ENCODE results near the gene SLC20A1. TPM values are rescaled to one million over a fixed set of nuclear protein-coding genes. Genes with fewer than 3 reads are reported as not detected.

SLC20A1 gene
- total RNA-seq, 2 donors from 2014 or later, result 10.7 to 34.1 TPM

- H3K4me3 ChIP-seq, result peak overlapping the region in 1 of 2 donors; percentile 79
- H3K27me3 ChIP-seq (replicated peaks; ENCODE audit: insufficient read depth), result no peaks in the 10 kb centered on the region
- H3K27ac ChIP-seq, result peak overlapping the region; percentile 94 to 95
- intact Hi-C loops (cut with DNase I), result no loop called here
- 25% methylated on average over 11 of the region's 11 CpGs for WGBS
- H3K9me3 ChIP-seq, result no peaks in the 10 kb centered on the region
- no peaks in the 10 kb centered on the region for H3K36me3 ChIP-seq
- peaks cover 4% of the 10 kb centered on the region for H3K4me1 ChIP-seq (replicated peaks)
- DNase-seq (ENCODE audit: low spot score), result no peak
- no peak for TF ChIP-seq POLR2A (IDR thresholded peaks at IDR 0.05)
- TF ChIP-seq, protein P1, sequence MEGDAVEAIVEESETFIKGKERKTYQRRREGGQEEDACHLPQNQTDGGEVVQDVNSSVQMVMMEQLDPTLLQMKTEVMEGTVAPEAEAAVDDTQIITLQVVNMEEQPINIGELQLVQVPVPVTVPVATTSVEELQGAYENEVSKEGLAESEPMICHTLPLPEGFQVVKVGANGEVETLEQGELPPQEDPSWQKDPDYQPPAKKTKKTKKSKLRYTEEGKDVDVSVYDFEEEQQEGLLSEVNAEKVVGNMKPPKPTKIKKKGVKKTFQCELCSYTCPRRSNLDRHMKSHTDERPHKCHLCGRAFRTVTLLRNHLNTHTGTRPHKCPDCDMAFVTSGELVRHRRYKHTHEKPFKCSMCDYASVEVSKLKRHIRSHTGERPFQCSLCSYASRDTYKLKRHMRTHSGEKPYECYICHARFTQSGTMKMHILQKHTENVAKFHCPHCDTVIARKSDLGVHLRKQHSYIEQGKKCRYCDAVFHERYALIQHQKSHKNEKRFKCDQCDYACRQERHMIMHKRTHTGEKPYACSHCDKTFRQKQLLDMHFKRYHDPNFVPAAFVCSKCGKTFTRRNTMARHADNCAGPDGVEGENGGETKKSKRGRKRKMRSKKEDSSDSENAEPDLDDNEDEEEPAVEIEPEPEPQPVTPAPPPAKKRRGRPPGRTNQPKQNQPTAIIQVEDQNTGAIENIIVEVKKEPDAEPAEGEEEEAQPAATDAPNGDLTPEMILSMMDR (IDR thresholded peaks at IDR 0.05), result no peak
- no peak for TF ChIP-seq POLR2AphosphoS5 (IDR thresholded peaks at IDR 0.05)
Measured at GRCh38 chr2:112644155-112644932, 1.4 kb upstream of the SLC20A1 start.

DNA sequence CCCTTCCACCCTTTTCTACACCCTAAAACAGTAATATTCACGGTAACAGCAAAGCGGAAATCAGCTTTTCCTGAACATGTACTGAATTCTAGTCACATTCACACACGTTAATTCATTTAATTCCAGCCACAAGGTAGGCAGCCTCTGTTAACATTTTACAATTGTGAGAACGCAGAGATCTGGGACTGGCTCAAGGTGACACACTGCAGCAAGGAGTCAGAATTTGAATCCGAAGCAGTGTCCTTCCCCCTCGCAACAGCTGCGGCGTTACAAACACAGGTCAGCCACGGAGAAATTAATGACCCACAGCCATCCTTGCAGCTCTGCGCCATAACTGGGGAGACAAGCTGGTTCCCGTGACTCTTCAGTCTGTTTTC, 818 bp upstream of the SLC20A1 start:
- intact Hi-C loops (cut with DNase I), result no loop called here
- peak overlapping the region; percentile 94 to 95 for H3K27ac ChIP-seq
- H3K9me3 ChIP-seq, result no peaks in the 10 kb centered on the region
- WGBS, result 4% methylated on average over 11 of the region's 11 CpGs
- H3K27me3 ChIP-seq (replicated peaks; ENCODE audit: insufficient read depth), result no peaks in the 10 kb centered on the region
- H3K36me3 ChIP-seq, result no peaks in the 10 kb centered on the region
- H3K4me3 ChIP-seq, result peak overlapping the region; percentile 58 to 79
- TF ChIP-seq POLR2A (IDR thresholded peaks at IDR 0.05), result no peak
- no peak for TF ChIP-seq POLR2AphosphoS5 (IDR thresholded peaks at IDR 0.05)
- TF ChIP-seq, protein P1 (IDR thresholded peaks at IDR 0.05), result no peak
- DNase-seq (ENCODE audit: low spot score), result no peak
- H3K4me1 ChIP-seq (replicated peaks), result peaks cover 4% of the 10 kb centered on the region

DNA sequence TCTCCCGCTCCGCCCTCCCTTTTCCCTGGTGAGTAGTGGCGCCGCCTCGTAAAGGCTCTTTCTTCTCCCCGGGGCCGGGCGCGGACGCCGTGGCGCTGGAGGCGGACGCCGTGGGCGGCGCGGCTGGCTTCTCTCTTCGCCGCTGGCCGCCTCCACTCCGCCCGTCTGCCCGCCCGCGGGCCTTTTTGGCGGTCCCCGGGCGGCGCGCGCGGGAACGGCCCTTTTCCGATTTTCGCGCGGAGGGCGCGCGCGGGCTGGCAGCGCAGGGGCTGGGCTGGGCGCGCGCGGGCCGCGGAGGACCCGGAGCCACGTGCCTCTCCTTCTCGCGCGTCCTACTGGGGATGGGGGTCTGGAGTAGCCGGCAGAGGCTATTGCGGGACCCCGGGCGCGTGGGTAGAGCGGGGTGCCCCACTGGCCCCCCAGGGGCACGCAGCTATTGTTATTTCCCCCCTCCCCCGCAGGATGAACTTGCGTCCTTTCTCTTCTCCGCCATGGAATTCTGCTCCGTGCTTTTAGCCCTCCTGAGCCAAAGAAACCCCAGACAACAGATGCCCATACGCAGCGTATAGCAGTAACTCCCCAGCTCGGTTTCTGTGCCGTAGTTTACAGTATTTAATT, 472 bp downstream of the SLC20A1 start:
- H3K4me3 ChIP-seq, result peak overlapping the region; percentile 58 to 79
- peak; percentile 17 for DNase-seq (ENCODE audit: low spot score)
- H3K9me3 ChIP-seq, result no peaks in the 10 kb centered on the region
- intact Hi-C loops (cut with DNase I), result loop anchor here (2.0 kb wide), 1 partner anchor 61 kb away; the partner anchor contains the start of gene CHCHD5
- under 1% methylated on average over 68 of the region's 69 CpGs for WGBS
- H3K27me3 ChIP-seq (replicated peaks; ENCODE audit: insufficient read depth), result no peaks in the 10 kb centered on the region
- H3K4me1 ChIP-seq (replicated peaks), result peaks cover 4% of the 10 kb centered on the region
- no peak for TF ChIP-seq POLR2A (IDR thresholded peaks at IDR 0.05)
- TF ChIP-seq, protein P1 (IDR thresholded peaks at IDR 0.05), result peak in 1 of 4 experiments; percentile 15
- H3K27ac ChIP-seq, result peak overlapping the region; percentile 94 to 95
- H3K36me3 ChIP-seq, result no peaks in the 10 kb centered on the region

- H3K36me3 ChIP-seq, result no peaks in the 10 kb centered on the region
- no peaks in the 10 kb centered on the region for H3K9me3 ChIP-seq
- H3K4me3 ChIP-seq, result peak overlapping the region; percentile 58 to 79
- intact Hi-C loops (cut with DNase I), result loop anchor here (2.0 kb wide), 1 partner anchor 62 kb away; the partner anchor contains the start of gene CHCHD5
- DNase-seq (ENCODE audit: low spot score), result no peak
- peak overlapping the region; percentile 94 to 95 for H3K27ac ChIP-seq
- H3K27me3 ChIP-seq (replicated peaks; ENCODE audit: insufficient read depth), result no peaks in the 10 kb centered on the region
- 37% methylated on average over 20 of the region's 20 CpGs for WGBS
- H3K4me1 ChIP-seq (replicated peaks), result peaks cover 4% of the 10 kb centered on the region
- TF ChIP-seq POLR2A (IDR thresholded peaks at IDR 0.05) (no peak), POLR2AphosphoS5 (IDR thresholded peaks at IDR 0.05) (no peak)
- TF ChIP-seq, protein P1 (IDR thresholded peaks at IDR 0.05), result no peak
Measured at GRCh38 chr2:112646791-112647689, 1.3 kb downstream of the SLC20A1 start.

Data from prostate gland (tissue), 2 donors.